ENCODE data around the gene C3orf52.
"Not testable (repeated sequence)": the region's sequence is repeated elsewhere in the genome, so short reads cannot be mapped to it uniquely, and the experiment has no call there.

The C3orf52 gene

DNA sequence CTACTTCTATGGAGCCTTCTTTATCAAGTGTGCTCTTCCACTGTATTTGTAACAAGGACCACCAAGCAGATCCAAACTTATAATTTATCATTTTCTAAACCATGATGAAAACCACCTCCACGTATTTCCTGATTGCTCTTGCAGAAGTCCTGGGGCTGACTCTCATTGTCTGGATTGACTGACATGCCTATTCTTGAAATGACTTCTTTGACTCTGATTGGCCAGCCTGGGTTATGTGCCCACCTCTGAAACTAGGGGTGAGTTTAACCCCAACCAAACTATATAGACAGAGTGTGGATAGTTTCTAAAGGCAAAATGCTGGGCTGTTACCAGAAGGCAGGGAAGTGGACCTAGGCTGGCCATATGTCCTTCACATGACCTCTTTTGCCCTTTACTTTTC, 38.9 kb upstream of the C3orf52 start:
- DNase-seq (ENCODE audit: low spot score): no peak

DNA sequence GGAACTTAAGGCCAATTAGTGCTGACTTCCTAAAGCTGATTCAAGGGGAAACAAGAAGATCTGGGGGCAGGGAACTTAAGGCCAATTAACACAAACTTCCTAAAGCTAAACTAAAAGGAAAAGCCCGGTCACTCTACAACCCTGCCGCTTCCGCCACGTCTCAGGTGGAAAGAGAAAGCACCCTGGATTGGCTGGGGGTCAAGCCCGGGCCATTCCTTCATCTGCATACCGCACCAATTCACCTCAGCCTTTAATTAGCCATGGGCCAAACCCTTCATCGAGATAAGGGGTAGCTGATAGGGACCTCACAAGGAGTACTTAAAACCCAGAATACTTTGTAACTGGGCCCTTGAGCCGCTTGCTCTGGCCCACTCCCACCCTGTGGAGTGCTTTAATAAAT, 37.3 kb upstream of the C3orf52 start:
- DNase-seq (ENCODE audit: low spot score): no peak
- TF ChIP-seq, protein P1, sequence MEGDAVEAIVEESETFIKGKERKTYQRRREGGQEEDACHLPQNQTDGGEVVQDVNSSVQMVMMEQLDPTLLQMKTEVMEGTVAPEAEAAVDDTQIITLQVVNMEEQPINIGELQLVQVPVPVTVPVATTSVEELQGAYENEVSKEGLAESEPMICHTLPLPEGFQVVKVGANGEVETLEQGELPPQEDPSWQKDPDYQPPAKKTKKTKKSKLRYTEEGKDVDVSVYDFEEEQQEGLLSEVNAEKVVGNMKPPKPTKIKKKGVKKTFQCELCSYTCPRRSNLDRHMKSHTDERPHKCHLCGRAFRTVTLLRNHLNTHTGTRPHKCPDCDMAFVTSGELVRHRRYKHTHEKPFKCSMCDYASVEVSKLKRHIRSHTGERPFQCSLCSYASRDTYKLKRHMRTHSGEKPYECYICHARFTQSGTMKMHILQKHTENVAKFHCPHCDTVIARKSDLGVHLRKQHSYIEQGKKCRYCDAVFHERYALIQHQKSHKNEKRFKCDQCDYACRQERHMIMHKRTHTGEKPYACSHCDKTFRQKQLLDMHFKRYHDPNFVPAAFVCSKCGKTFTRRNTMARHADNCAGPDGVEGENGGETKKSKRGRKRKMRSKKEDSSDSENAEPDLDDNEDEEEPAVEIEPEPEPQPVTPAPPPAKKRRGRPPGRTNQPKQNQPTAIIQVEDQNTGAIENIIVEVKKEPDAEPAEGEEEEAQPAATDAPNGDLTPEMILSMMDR (IDR thresholded peaks at IDR 0.05; ENCODE audit: extremely low read depth, insufficient read depth, missing control alignments): no peak
- in situ Hi-C loops (cut with MboI; ENCODE audit: low pct_unique_long_range_greater_than_20kb, low sequenced_read_pairs, unreplicated experiment): no loop called here

More for the DNA sequence above, 38.9 kb upstream of the C3orf52 start:
- in situ Hi-C loops (cut with MboI; ENCODE audit: low pct_unique_long_range_greater_than_20kb, low sequenced_read_pairs, unreplicated experiment): no loop called here
- TF ChIP-seq, protein P1 (IDR thresholded peaks at IDR 0.05; ENCODE audit: extremely low read depth, insufficient read depth, missing control alignments): no peak

DNA sequence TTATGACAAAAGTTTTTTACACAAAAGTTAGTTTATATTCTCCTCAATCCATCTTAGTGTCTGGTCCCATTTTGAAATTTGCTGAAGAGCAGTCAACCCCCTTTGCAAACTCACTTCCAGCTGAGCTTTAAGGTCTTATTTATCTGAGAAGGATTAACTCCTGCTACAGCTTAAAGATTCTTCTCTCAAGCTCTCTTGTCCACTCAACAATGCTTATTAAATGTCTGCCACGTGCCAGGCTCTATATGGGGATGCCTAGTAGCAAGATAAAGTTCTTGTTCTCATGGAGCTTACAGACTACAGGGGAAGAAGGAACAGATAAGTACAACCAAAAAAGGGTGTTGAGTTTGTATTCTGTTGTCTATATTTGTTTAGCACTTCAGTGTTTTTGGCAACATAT, 33.0 kb upstream of the C3orf52 start:
- TF ChIP-seq, protein P1 (IDR thresholded peaks at IDR 0.05; ENCODE audit: extremely low read depth, insufficient read depth, missing control alignments): no peak
- DNase-seq (ENCODE audit: low spot score): no peak
- in situ Hi-C loops (cut with MboI; ENCODE audit: low pct_unique_long_range_greater_than_20kb, low sequenced_read_pairs, unreplicated experiment): no loop called here

DNA sequence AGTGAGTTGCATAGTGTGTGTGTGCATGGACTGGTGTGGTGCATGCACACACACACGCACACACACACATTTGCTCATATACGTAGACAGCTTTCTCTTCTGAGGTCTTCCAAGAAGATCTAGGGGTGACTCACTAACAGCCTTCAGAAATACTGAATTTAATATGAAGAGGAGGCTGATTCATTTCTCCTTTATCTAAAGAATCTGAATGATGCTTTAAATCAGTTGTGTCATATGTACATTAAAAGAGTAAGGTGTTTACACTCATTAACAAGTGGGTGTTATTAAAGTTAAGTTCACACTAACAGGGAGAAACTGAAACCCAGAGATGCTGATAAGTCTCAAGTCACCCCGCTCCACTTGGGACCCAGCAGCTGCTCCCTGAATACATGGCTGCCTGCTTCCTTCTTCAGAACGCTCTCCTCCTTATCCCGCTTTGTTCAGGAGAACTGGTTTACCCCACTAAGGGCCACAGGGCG, 29.7 kb upstream of the C3orf52 start:
- DNase-seq (ENCODE audit: low spot score): no peak
- in situ Hi-C loops (cut with MboI; ENCODE audit: low pct_unique_long_range_greater_than_20kb, low sequenced_read_pairs, unreplicated experiment): no loop called here
- TF ChIP-seq, protein P1 (IDR thresholded peaks at IDR 0.05; ENCODE audit: extremely low read depth, insufficient read depth, missing control alignments): no peak

DNA sequence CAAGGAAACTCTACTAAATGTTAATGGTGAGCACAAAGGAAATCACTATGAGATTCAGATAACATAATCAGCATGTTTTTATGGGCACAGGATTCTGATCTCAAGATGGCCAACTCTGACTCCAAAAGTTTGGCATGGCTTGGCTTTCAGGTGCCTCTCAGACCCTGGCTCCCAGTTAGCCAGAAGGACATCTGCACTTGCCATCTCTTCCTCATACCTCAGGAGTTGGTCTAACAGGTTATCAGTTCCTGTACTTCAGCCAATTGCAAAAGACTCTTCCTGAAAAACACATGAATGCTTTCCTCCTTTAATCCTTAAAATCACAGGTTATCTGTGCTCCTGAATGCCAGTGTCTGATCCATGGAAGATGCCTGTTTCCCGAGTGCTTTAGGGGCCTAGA, 26.7 kb upstream of the C3orf52 start:
- no peak for DNase-seq (ENCODE audit: low spot score)
- in situ Hi-C loops (cut with MboI; ENCODE audit: low pct_unique_long_range_greater_than_20kb, low sequenced_read_pairs, unreplicated experiment): no loop called here
- TF ChIP-seq, protein P1 (IDR thresholded peaks at IDR 0.05; ENCODE audit: extremely low read depth, insufficient read depth, missing control alignments): no peak

DNA sequence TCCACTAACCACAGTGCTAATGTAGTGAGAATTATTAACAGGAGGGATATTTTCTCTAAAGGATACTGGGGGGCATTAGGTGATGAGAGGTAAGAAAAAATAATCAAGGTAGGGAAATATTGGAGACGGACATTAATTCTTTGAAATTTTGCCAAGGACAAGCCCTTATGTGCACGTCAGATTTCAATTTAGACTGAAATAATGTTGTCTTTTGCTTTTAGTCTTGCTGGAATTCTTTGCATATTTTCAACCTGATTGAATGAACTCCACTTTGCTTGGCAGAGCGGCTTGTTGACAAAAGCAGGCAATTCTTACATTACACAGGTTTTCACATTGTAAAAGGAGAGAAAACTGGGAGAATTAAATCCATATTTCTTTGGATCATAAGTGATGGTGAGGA, 25.0 kb upstream of the C3orf52 start:
- in situ Hi-C loops (cut with MboI; ENCODE audit: low pct_unique_long_range_greater_than_20kb, low sequenced_read_pairs, unreplicated experiment): no loop called here
- TF ChIP-seq, protein P1 (IDR thresholded peaks at IDR 0.05; ENCODE audit: extremely low read depth, insufficient read depth, missing control alignments): no peak
- no peak for DNase-seq (ENCODE audit: low spot score)

DNA sequence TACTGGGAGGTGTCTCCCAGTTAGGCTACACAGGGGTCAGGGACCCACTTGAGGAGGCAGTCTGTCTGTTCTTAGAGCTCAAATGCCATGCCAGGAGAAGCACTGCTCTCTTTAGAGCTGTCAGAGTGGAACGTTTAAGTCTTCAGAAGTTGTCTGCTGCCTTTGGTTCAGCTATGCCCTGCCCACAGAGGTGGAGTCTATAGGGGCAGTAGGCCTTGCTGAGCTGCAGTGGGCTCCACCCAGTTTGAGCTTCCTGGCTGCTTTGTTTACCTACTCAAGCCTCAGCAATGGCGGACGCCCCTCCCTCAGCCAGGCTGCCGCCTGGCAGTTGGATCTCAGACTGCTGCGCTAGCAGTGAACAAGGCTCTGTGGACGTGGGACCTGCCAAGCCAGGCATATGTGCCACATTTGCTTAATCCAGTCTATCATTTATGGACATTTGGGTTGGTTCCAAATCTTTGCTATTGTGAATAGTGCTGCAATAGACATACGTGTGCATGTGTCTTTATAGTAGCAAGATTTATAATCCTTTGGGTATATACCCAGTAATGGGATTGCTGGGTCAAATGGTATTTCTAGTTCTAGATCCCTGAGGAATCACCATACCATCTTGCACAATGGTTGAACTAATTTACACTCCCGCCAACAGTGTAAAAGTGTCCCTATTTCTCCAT, 13.7 kb upstream of the C3orf52 start:
- in situ Hi-C loops (cut with MboI; ENCODE audit: low pct_unique_long_range_greater_than_20kb, low sequenced_read_pairs, unreplicated experiment); DNase-seq (ENCODE audit: low spot score): not testable (repeated sequence)
